ENCODE results near the gene SOX1.

SOX1 gene

GRCh38 chr13:112097770-112098169 is 30.8 kb downstream of the SOX1 start:
- H3K4me3 ChIP-seq (ENCODE audit: low read length), result no peak overlapping the region
- TF ChIP-seq, protein P1, sequence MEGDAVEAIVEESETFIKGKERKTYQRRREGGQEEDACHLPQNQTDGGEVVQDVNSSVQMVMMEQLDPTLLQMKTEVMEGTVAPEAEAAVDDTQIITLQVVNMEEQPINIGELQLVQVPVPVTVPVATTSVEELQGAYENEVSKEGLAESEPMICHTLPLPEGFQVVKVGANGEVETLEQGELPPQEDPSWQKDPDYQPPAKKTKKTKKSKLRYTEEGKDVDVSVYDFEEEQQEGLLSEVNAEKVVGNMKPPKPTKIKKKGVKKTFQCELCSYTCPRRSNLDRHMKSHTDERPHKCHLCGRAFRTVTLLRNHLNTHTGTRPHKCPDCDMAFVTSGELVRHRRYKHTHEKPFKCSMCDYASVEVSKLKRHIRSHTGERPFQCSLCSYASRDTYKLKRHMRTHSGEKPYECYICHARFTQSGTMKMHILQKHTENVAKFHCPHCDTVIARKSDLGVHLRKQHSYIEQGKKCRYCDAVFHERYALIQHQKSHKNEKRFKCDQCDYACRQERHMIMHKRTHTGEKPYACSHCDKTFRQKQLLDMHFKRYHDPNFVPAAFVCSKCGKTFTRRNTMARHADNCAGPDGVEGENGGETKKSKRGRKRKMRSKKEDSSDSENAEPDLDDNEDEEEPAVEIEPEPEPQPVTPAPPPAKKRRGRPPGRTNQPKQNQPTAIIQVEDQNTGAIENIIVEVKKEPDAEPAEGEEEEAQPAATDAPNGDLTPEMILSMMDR (IDR thresholded peaks at IDR 0.05; ENCODE audit: insufficient read depth, low read depth, low read length, missing control alignments), result no peak
- no peak for DNase-seq (ENCODE audit: low read depth)

DNA sequence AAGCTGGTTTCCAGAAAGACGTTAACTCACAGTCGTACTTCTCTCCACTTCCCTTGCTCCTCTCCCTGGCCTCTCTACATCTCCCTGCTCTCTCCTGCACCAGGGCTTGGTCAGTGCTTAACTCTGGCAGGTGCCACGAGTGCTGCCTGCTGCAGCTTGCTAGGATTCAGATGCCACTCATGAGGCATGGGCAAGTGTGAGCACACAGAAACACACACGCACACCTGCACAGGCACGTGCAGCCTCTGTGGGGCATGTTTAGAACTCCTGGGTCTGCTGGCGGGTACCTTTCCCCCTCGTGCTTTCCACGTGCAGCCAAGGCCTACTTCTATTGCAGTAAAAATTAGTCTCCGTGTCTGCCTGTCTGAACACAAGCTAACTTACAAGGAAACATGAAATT is 31.8 kb downstream of the SOX1 start:
- H3K4me3 ChIP-seq (ENCODE audit: low read length), result no peak overlapping the region
- DNase-seq (ENCODE audit: low read depth), result no peak
- TF ChIP-seq, protein P1 (IDR thresholded peaks at IDR 0.05; ENCODE audit: insufficient read depth, low read depth, low read length, missing control alignments), result no peak

DNA sequence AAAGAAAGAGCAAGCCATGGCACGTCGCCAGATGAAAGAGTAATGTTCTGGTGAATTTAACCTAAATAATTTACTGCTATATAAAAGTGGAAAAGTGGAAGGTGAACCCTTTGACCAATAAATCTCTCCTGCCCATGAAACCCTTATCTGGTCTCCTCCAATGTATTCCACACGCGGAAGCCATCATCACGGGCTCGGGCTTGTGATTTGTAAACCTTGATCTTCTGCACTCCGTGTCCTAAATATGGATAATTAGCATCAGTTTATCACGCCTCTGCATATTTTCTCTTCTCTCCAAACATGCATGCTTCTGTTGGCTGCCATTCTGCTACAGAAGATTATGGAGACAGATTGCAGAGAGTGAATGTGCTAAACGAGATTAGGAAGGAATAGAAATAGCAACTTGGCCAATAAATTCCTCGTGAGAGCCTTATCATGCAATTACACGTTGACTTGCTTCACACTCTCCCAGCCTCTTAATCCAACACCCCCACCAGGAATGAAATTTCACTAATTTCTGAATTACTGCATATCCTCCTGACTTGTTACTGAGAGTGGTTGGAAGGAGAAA is 34.5 kb downstream of the SOX1 start:
- TF ChIP-seq, protein P1 (IDR thresholded peaks at IDR 0.05; ENCODE audit: insufficient read depth, low read depth, low read length, missing control alignments), result no peak
- no peak for DNase-seq (ENCODE audit: low read depth)

GRCh38 chr13:112102243-112102642 is 35.3 kb downstream of the SOX1 start:
- no peak overlapping the region for H3K4me3 ChIP-seq (ENCODE audit: low read length)
- no peak for DNase-seq (ENCODE audit: low read depth)
- TF ChIP-seq, protein P1 (IDR thresholded peaks at IDR 0.05; ENCODE audit: insufficient read depth, low read depth, low read length, missing control alignments), result no peak

More for the DNA sequence above, 34.5 kb downstream of the SOX1 start:
- no peak overlapping the region for H3K4me3 ChIP-seq (ENCODE audit: low read length)

DNA sequence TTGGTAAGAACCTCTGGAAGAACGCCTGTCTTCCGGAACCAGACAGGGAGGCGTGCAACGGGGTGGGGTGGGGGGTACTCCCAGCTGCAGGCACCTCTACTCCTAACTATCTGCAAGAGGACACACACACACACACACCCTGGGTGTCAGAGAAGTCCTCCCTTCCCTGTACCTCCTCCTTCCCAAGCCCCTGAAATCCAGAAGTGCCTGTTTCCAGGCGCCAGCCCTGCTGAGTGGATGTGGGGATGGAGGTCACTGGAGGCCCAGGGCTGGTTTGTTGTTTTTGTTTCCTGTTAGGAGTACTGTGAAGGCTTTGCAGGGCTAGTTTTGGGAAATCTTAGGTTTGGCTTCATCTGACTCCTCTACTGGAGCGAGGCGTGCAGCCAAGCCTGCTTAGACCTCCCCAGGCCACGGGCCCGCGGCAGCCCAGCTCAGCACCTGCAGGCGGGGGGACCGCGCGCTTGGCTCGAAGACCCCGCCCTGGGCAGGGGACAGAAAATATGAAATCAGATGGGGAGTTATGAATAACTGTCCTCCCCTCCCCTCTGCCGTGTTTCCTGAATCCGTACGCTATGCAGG is 36.4 kb downstream of the SOX1 start:
- DNase-seq (ENCODE audit: low read depth), result no peak
- H3K4me3 ChIP-seq (ENCODE audit: low read length), result no peak overlapping the region
- TF ChIP-seq, protein P1 (IDR thresholded peaks at IDR 0.05; ENCODE audit: insufficient read depth, low read depth, low read length, missing control alignments), result no peak

DNA sequence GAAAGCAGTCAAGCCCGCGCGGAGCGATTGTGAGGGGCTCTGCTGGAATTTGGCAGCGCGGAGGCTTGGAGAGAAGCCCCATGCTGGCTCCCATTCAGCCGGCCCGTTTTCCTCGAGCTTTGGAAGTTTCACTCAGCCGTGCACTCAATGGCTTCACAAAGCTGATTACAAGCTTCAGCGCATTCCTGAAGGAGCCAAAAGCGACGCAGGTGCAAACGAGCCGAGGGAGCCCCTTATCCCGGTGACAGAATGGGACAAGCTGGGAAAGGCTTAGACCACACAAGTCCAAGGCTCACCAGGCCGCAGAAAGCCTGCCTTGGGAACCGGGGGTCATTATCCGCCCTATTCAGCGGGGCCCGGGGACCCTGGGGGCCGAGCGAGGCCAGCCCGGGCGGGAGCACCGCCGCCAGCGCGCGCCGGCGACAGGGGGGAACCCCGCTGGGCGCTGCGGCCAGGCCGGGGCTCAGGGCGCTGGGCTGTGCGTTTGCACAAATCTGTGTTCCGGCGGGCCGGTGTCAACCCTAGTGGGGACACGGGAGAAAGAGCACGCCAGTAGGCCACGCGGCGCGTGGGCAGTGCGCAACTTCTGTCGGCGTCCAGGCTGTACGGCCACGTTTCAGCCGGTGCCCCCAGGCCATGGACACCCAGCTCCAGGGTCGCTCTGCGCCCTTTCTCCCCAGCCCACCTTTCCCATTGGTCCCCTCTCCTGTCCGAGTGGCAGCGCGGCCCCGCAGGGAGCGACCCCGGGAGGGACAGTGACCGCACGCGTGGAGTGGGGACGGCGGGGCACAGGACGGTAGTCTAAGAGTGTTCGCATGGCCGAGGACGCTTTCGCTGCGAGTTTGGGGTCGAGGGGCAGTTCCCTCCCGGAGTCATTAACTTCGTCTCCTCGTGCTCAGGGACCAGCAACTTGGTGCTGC is 37.3 kb downstream of the SOX1 start:
- no peak overlapping the region for H3K4me3 ChIP-seq (ENCODE audit: low read length)
- TF ChIP-seq, protein P1 (IDR thresholded peaks at IDR 0.05; ENCODE audit: insufficient read depth, low read depth, low read length, missing control alignments), result no peak
- DNase-seq (ENCODE audit: low read depth), result no peak
